ENCODE results near the gene KRTAP4-9.
"Not testable (repeated sequence)": the region's sequence is repeated elsewhere in the genome, so short reads cannot be mapped to it uniquely, and the experiment has no call there.

Gene KRTAP4-9

DNA sequence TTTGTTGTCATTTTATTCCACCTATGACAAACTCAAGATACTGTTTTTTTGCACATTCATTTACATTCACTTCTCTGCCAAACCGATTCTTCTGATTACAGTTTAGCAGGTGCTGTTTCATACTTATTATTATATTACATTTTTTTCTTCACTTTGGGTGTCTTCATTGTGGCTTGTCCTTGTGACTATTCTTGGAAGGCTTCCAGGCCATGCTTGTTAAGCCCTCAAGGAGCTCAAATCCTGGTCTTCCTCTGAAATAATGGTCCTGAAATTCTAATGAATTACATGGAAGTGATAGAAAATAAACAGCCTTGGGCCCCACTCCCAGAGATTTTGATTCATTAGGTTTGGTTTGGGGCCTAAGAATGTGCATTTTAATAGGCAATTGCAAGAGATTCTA lies 40.9 kb upstream of the KRTAP4-9 start:
- no peaks in the 10 kb centered on the region for H3K4me1 ChIP-seq (ENCODE audit: insufficient read depth, insufficient read length)
- no peak for DNase-seq (ENCODE audit: low read depth, low spot score)

GRCh38 chr17:41065016-41065689 lies 40.0 kb upstream of the KRTAP4-9 start:
- not testable (repeated sequence) for H3K9ac ChIP-seq (ENCODE audit: insufficient read length, low read depth); H3K9me3 ChIP-seq (ENCODE audit: insufficient read depth, low read length); H3K36me3 ChIP-seq (ENCODE audit: insufficient read depth, insufficient read length, low read length); DNase-seq (ENCODE audit: low read depth, low spot score); H3K4me3 ChIP-seq (ENCODE audit: insufficient read length, low read depth); H3K4me1 ChIP-seq (ENCODE audit: insufficient read depth, insufficient read length); H3K27me3 ChIP-seq (ENCODE audit: insufficient read depth, insufficient read length)

More for the DNA sequence above, 40.9 kb upstream of the KRTAP4-9 start:
- Histone ChIP-seq H3K36me3 (ENCODE audit: insufficient read depth, insufficient read length, low read length) (no peaks in the 10 kb centered on the region), H3K27me3 (ENCODE audit: insufficient read depth, insufficient read length) (no peaks in the 10 kb centered on the region), H3K9me3 (ENCODE audit: insufficient read depth, low read length) (no peaks in the 10 kb centered on the region), H3K4me3 (ENCODE audit: insufficient read length, low read depth) (no peak overlapping the region), H3K9ac (ENCODE audit: insufficient read length, low read depth) (no peak overlapping the region)
- TF ChIP-seq SUZ12 (IDR thresholded peaks at IDR 0.05; ENCODE audit: extremely low read depth, insufficient read depth, insufficient read length) (no peak), YY1 (IDR thresholded peaks at IDR 0.05; ENCODE audit: insufficient read depth, insufficient read length) (no peak), ZNF274 (IDR thresholded peaks at IDR 0.05; ENCODE audit: low read depth, low read length) (no peak)

- Histone ChIP-seq H3K27me3 (ENCODE audit: insufficient read depth, insufficient read length) (no peaks in the 10 kb centered on the region), H3K9me3 (ENCODE audit: insufficient read depth, low read length) (no peaks in the 10 kb centered on the region), H3K4me3 (ENCODE audit: insufficient read length, low read depth) (no peak within 1 kb of the TSS), H3K36me3 (ENCODE audit: insufficient read depth, insufficient read length, low read length) (no peaks in the 10 kb centered on the region), H3K9ac (ENCODE audit: insufficient read length, low read depth) (no peak within 1 kb of the TSS), H3K4me1 (ENCODE audit: insufficient read depth, insufficient read length) (no peaks in the 10 kb centered on the region)
- DNase-seq (ENCODE audit: low read depth, low spot score): no peak
- TF ChIP-seq ZNF274 (IDR thresholded peaks at IDR 0.05; ENCODE audit: low read depth, low read length) (no peak), SUZ12 (IDR thresholded peaks at IDR 0.05; ENCODE audit: extremely low read depth, insufficient read depth, insufficient read length) (no peak), YY1 (IDR thresholded peaks at IDR 0.05; ENCODE audit: insufficient read depth, insufficient read length) (no peak)
These were observed 39.2 kb upstream of the KRTAP4-9 start, which contains the start of gene KRTAP2-4 for GRCh38 chr17:41065829-41066624. TSS of gene KRTAP2-4 (minus strand) at chr17:41065879. CDS start at chr17:41065845, 34 bp downstream.

DNA sequence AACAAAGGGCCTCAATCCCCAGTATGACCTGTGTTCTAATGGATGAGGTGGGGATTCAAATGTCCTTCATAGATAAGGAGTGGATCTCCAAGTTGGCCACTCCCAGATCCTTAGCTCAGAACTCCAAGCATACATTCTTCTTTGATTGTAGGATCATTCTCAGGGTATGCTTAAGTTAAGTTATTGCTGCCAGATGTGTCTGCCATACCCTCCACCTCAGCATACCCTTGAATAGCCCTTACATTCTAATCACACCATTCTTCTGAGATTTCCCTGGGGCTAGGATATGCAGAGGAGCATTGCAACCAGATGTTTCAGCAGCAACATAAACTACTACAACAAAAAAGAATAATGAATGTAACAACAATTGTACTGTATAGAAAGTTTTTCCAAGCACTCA lies 37.9 kb upstream of the KRTAP4-9 start:
- Histone ChIP-seq H3K27me3 (ENCODE audit: insufficient read depth, insufficient read length) (no peaks in the 10 kb centered on the region), H3K9me3 (ENCODE audit: insufficient read depth, low read length) (no peaks in the 10 kb centered on the region), H3K36me3 (ENCODE audit: insufficient read depth, insufficient read length, low read length) (no peaks in the 10 kb centered on the region), H3K4me3 (ENCODE audit: insufficient read length, low read depth) (no peak overlapping the region), H3K4me1 (ENCODE audit: insufficient read depth, insufficient read length) (no peaks in the 10 kb centered on the region), H3K9ac (ENCODE audit: insufficient read length, low read depth) (no peak overlapping the region)
- no peak for DNase-seq (ENCODE audit: low read depth, low spot score)
- TF ChIP-seq ZNF274 (IDR thresholded peaks at IDR 0.05; ENCODE audit: low read depth, low read length): no peak
- TF ChIP-seq YY1 (IDR thresholded peaks at IDR 0.05; ENCODE audit: insufficient read depth, insufficient read length): no peak
- TF ChIP-seq SUZ12 (IDR thresholded peaks at IDR 0.05; ENCODE audit: extremely low read depth, insufficient read depth, insufficient read length): no peak

DNA sequence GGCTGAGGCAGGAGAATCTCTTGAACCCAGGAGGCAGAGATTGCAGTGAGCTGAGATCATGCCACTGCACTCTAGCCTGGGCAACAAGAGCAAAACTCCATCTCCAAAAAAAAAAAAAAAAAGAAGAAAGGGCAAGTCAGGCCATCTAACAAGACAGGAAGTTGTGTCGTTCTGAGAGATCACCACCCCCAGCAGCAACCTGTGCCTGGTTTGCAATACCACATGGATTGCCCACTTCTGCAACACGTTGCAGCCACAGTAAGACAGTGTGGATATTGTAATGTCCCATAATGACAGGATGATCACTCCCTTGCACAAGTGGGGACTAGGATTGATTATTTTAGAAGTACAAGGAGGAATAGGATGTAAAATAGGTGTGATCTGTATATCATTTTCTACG lies 36.2 kb upstream of the KRTAP4-9 start:
- TF ChIP-seq SUZ12 (IDR thresholded peaks at IDR 0.05; ENCODE audit: extremely low read depth, insufficient read depth, insufficient read length) (no peak), YY1 (IDR thresholded peaks at IDR 0.05; ENCODE audit: insufficient read depth, insufficient read length) (no peak), ZNF274 (IDR thresholded peaks at IDR 0.05; ENCODE audit: low read depth, low read length) (no peak)
- no peak overlapping the region for H3K9ac ChIP-seq (ENCODE audit: insufficient read length, low read depth)
- no peak overlapping the region for H3K4me3 ChIP-seq (ENCODE audit: insufficient read length, low read depth)
- no peaks in the 10 kb centered on the region for H3K27me3 ChIP-seq (ENCODE audit: insufficient read depth, insufficient read length)
- DNase-seq (ENCODE audit: low read depth, low spot score): no peak
- no peaks in the 10 kb centered on the region for H3K4me1 ChIP-seq (ENCODE audit: insufficient read depth, insufficient read length)
- no peaks in the 10 kb centered on the region for H3K36me3 ChIP-seq (ENCODE audit: insufficient read depth, insufficient read length, low read length)
- no peaks in the 10 kb centered on the region for H3K9me3 ChIP-seq (ENCODE audit: insufficient read depth, low read length)

GRCh38 chr17:41071606-41072360 lies 33.4 kb upstream of the KRTAP4-9 start:
- DNase-seq (ENCODE audit: low read depth, low spot score): no peak
- Histone ChIP-seq H3K36me3 (ENCODE audit: insufficient read depth, insufficient read length, low read length) (no peaks in the 10 kb centered on the region), H3K4me3 (ENCODE audit: insufficient read length, low read depth) (no peak overlapping the region), H3K4me1 (ENCODE audit: insufficient read depth, insufficient read length) (no peaks in the 10 kb centered on the region), H3K9me3 (ENCODE audit: insufficient read depth, low read length) (no peaks in the 10 kb centered on the region), H3K27me3 (ENCODE audit: insufficient read depth, insufficient read length) (no peaks in the 10 kb centered on the region), H3K9ac (ENCODE audit: insufficient read length, low read depth) (no peak overlapping the region)
- TF ChIP-seq YY1 (IDR thresholded peaks at IDR 0.05; ENCODE audit: insufficient read depth, insufficient read length): no peak
- no peak for TF ChIP-seq SUZ12 (IDR thresholded peaks at IDR 0.05; ENCODE audit: extremely low read depth, insufficient read depth, insufficient read length)
- TF ChIP-seq ZNF274 (IDR thresholded peaks at IDR 0.05; ENCODE audit: low read depth, low read length): no peak

DNA sequence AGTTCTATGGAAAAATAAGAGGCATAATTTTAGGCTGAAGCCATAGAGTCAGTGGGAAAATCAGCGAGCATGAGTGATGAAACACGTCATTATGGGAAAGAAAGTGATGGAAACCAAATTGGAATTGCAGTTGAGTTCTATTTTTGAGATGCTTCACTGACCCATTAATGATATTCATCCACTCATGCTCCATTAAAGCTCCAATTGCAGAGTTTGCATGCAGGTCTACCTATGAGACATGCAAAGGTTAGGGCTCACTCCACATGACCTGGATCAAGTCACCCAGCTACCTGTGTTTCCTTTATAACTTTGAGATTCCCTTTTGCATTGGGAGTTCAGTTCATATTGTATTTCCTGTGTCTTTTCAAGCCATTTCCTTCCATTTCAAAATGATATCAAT lies 31.5 kb upstream of the KRTAP4-9 start:
- Histone ChIP-seq H3K9me3 (ENCODE audit: insufficient read depth, low read length) (no peaks in the 10 kb centered on the region), H3K27me3 (ENCODE audit: insufficient read depth, insufficient read length) (no peaks in the 10 kb centered on the region), H3K4me3 (ENCODE audit: insufficient read length, low read depth) (no peak overlapping the region), H3K9ac (ENCODE audit: insufficient read length, low read depth) (no peak overlapping the region), H3K36me3 (ENCODE audit: insufficient read depth, insufficient read length, low read length) (no peaks in the 10 kb centered on the region), H3K4me1 (ENCODE audit: insufficient read depth, insufficient read length) (no peaks in the 10 kb centered on the region)
- no peak for DNase-seq (ENCODE audit: low read depth, low spot score)
- TF ChIP-seq SUZ12 (IDR thresholded peaks at IDR 0.05; ENCODE audit: extremely low read depth, insufficient read depth, insufficient read length): no peak
- TF ChIP-seq ZNF274 (IDR thresholded peaks at IDR 0.05; ENCODE audit: low read depth, low read length): no peak
- no peak for TF ChIP-seq YY1 (IDR thresholded peaks at IDR 0.05; ENCODE audit: insufficient read depth, insufficient read length)

All from NT2/D1 (cell line).